Activated B cell treated with CpG ODN at 0.5 μM for 24 hours (primary cell): Measurements from ENCODE around the gene CABLES1. TPM values are rescaled to one million over a fixed set of nuclear protein-coding genes. Genes with fewer than 3 reads are reported as not detected.
A peak's percentile ranks its signal among the peaks of the same experiment; 100 is the strongest.
"Not testable (repeated sequence)": the region's sequence is repeated elsewhere in the genome, so short reads cannot be mapped to it uniquely, and the experiment has no call there.

Source experiments
- ATAC-seq: fragments of 200-7000 bp; cut with Tn5 transposase; one replicate; pipeline ENCODE4 v1.10.0; 2021; ENCODE audit warnings: low read depth, mild to moderate bottlenecking, moderate library complexity
- CTCF ChIA-PET: fragments of 350-600 bp; sonication (Branson Sonifier 250); formaldehyde crosslinking; loops from one replicate; lab custom pipeline; 2021; ENCODE audit warnings: antibody characterized with exemption; lab: Charles Lee
- POLR2A ChIA-PET: fragments of 350-600 bp; sonication (Branson Sonifier 250); formaldehyde crosslinking; loops from one replicate; lab custom pipeline; 2021; ENCODE audit warnings: antibody characterized with exemption; lab: Charles Lee
- DNase-seq: peaks from one replicate; pipeline ENCODE4 v3.0.0; 2022
- H3K27ac Mint-ChIP-seq: one replicate; pipeline ENCODE4 v1.8.0; 2020; ENCODE audit warnings: mixed read lengths
- H3K27me3 Mint-ChIP-seq: one replicate; pipeline ENCODE4 v1.8.0; 2021; ENCODE audit warnings: mixed read lengths
- H3K36me3 Mint-ChIP-seq: one replicate; pipeline ENCODE4 v1.8.0; 2021; ENCODE audit warnings: low read depth, mixed read lengths
- H3K4me1 Mint-ChIP-seq: one replicate; pipeline ENCODE4 v1.8.0; 2021; ENCODE audit warnings: mixed read lengths
- H3K4me3 Mint-ChIP-seq: one replicate; pipeline ENCODE4 v1.8.0; 2020; ENCODE audit warnings: mild to moderate bottlenecking, mixed read lengths
- H3K9me3 Mint-ChIP-seq: one replicate; pipeline ENCODE4 v1.8.0; 2020; ENCODE audit warnings: mixed read lengths
- CTCF ChIP-seq: fragments of 200-600 bp; IDR thresholded peaks from one replicate; pipeline ENCODE4 v1.8.0; 2022; ENCODE audit warnings: antibody characterized with exemption, mild to moderate bottlenecking
- intact Hi-C: fragments of 100-400 bp; cut with micrococcal nuclease; formaldehyde crosslinking; loops from one replicate; pipeline ENCODE4 v1.15.1; 2024
- total RNA-seq: library from RNA; stranded (reverse); gene quantifications from 2 replicates; pipeline ENCODE4 v1.2.3, GENCODE V29; 2022

The CABLES1 gene
- total RNA-seq, 1 donor from 2014 or later: 32.3 TPM

- CTCF ChIA-PET: no interaction called here
- POLR2A ChIA-PET: no interaction called here
Observed at GRCh38 chr18:23284629-23285028, 149.3 kb downstream of the CABLES1 start.

GRCh38 chr18:23285581-23285980, 150.3 kb downstream of the CABLES1 start:
- ATAC-seq, H3K27me3 Mint-ChIP-seq, H3K27ac Mint-ChIP-seq, H3K4me3 Mint-ChIP-seq, POLR2A ChIA-PET, intact Hi-C loops, H3K36me3 Mint-ChIP-seq, DNase-seq, CTCF ChIA-PET, H3K9me3 Mint-ChIP-seq: not testable (repeated sequence)
- peaks cover 17% of the 10 kb centered on the region for H3K4me1 Mint-ChIP-seq

More at GRCh38 chr18:23284629-23285028, 149.3 kb downstream of the CABLES1 start:
- H3K4me1 Mint-ChIP-seq: peaks cover 17% of the 10 kb centered on the region
- DNase-seq: no peak
- H3K36me3 Mint-ChIP-seq: no peaks in the 10 kb centered on the region
- H3K4me3 Mint-ChIP-seq: no peak overlapping the region
- no peaks in the 10 kb centered on the region for H3K27me3 Mint-ChIP-seq
- H3K27ac Mint-ChIP-seq: peak overlapping the region; percentile 26
- no peak for TF ChIP-seq CTCF
- H3K9me3 Mint-ChIP-seq: no peaks in the 10 kb centered on the region
- intact Hi-C loops: no loop called here
- ATAC-seq: no peak

- peak; percentile 25 for ATAC-seq
- H3K4me3 Mint-ChIP-seq: no peak overlapping the region
- intact Hi-C loops: loop anchor here (5.0 kb wide), 1 partner anchor 39 kb away; no protein-coding TSS in a partner anchor
- peaks cover 2% of the 10 kb centered on the region for H3K4me1 Mint-ChIP-seq
- no peaks in the 10 kb centered on the region for H3K9me3 Mint-ChIP-seq
- DNase-seq: no peak
- ChIA-PET POLR2A (no interaction called here), CTCF (no interaction called here)
- no peak overlapping the region for H3K27ac Mint-ChIP-seq
- no peak for TF ChIP-seq CTCF
- H3K36me3 Mint-ChIP-seq: peaks cover 7% of the 10 kb centered on the region
- no peaks in the 10 kb centered on the region for H3K27me3 Mint-ChIP-seq
Observed at GRCh38 chr18:23291456-23292205, 156.3 kb downstream of the CABLES1 start.

GRCh38 chr18:23300231-23300805, 165.0 kb downstream of the CABLES1 start:
- Mint-ChIP-seq H3K4me3 (no peak overlapping the region), H3K27me3 (no peaks in the 10 kb centered on the region), H3K36me3 (peaks cover 28% of the 10 kb centered on the region), H3K9me3 (no peaks in the 10 kb centered on the region), H3K4me1 (no peaks in the 10 kb centered on the region), H3K27ac (no peak overlapping the region)
- ChIA-PET CTCF (no interaction called here), POLR2A (no interaction called here)
- DNase-seq (no peak), ATAC-seq (no peak)
- intact Hi-C loops: no loop called here
- TF ChIP-seq CTCF: no peak

- Mint-ChIP-seq H3K4me3 (no peak overlapping the region), H3K27me3 (no peaks in the 10 kb centered on the region), H3K4me1 (no peaks in the 10 kb centered on the region), H3K9me3 (no peaks in the 10 kb centered on the region), H3K27ac (no peak overlapping the region), H3K36me3 (peaks cover 23% of the 10 kb centered on the region)
- no peak for TF ChIP-seq CTCF
- CTCF ChIA-PET: no interaction called here
- DNase-seq (no peak), ATAC-seq (no peak)
- POLR2A ChIA-PET: no interaction called here
- intact Hi-C loops: no loop called here
Observed at GRCh38 chr18:23301972-23302371, 166.7 kb downstream of the CABLES1 start.
